GM12865 (cell line): Measurements from ENCODE around the gene LSR.
A peak's percentile ranks its signal among the peaks of the same experiment; 100 is the strongest.

Source experiments
- DNase-seq: peaks from one replicate; pipeline ENCODE4 v3.0.0; 2010; ENCODE audit warnings: low read depth
- H3K4me3 ChIP-seq: 2 replicates; pipeline ENCODE4 v1.5.1; 2011; ENCODE audit warnings: mild to moderate bottlenecking, low read depth, low read length, control low read depth
- TF ChIP-seq, protein P1 (sequence below): IDR thresholded peaks from 2 replicates; pipeline ENCODE4 v1.5.1; 2011; ENCODE audit warnings: low read length, control low read depth, low read depth, inconsistent platforms; ENCODE audit not compliant: insufficient read depth; ENCODE audit errors: missing control alignments

LSR gene

DNA sequence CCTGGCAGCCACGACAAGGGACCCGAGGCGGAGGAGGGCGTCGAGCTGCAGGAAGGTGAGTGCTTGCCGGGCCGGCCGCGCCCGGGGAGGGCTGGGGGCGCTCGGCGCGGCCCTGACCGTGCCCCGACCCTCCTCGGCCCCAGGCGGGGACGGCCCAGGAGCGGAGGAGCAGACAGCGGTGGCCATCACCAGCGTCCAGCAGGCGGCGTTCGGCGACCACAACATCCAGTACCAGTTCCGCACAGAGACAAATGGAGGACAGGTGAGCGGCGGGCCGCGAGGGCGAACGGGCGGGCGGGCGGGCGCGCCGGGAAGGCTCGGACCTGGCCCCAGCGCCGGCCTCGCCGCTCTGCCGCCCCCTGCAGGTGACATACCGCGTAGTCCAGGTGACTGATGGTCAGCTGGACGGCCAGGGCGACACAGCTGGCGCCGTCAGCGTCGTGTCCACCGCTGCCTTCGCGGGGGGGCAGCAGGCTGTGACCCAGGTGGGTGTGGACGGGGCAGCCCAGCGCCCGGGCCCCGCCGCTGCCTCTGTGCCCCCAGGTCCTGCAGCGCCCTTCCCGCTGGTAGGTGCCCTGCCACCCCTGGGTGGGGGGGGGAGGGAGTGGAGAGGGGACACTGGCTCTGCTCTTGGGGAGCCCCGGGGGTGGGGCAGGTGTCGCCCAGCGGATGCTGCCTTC, 20.8 kb downstream of the LSR start:
- TF ChIP-seq, protein P1, sequence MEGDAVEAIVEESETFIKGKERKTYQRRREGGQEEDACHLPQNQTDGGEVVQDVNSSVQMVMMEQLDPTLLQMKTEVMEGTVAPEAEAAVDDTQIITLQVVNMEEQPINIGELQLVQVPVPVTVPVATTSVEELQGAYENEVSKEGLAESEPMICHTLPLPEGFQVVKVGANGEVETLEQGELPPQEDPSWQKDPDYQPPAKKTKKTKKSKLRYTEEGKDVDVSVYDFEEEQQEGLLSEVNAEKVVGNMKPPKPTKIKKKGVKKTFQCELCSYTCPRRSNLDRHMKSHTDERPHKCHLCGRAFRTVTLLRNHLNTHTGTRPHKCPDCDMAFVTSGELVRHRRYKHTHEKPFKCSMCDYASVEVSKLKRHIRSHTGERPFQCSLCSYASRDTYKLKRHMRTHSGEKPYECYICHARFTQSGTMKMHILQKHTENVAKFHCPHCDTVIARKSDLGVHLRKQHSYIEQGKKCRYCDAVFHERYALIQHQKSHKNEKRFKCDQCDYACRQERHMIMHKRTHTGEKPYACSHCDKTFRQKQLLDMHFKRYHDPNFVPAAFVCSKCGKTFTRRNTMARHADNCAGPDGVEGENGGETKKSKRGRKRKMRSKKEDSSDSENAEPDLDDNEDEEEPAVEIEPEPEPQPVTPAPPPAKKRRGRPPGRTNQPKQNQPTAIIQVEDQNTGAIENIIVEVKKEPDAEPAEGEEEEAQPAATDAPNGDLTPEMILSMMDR: peak; percentile 65
- H3K4me3 ChIP-seq: peak overlapping the region; percentile 53
- DNase-seq: peak; percentile 95

DNA sequence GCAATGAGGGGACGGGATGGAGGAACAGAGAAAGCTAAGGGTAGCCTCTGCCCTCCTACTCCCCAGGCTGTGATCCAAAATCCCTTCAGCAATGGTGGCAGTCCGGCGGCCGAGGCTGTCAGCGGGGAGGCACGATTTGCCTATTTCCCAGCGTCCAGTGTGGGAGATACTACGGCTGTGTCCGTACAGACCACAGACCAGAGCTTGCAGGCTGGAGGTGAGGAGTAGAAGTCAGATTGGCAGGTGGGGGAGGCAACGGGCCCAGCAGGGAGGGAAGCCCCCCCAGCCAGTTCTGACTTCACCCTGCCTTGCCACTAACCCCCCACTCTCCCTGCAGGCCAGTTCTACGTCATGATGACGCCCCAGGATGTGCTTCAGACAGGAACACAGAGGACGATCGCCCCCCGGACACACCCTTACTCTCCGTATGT, 21.6 kb downstream of the LSR start:
- TF ChIP-seq, protein P1: no peak
- H3K4me3 ChIP-seq: no peak overlapping the region
- no peak for DNase-seq

DNA sequence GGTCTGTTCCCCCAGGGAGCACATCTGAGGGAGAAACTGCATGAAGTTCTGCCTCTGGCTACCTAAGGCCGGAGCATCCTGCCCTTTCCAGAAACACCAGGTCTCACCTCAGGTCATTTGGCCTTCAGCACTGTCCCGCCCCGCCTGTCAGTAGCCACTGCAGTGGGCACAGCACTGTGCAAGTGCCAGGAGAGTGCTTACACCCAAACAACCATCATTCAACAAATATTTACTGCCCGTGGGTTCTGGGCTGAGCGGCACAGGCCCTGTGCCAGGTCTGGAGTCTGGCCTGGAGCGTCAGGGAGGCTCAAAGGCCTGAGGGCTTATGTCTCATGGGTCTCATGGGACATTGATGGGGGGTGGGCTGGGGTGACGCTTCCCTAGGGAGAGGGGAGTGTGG, 22.7 kb downstream of the LSR start:
- no peak overlapping the region for H3K4me3 ChIP-seq
- DNase-seq: no peak
- TF ChIP-seq, protein P1: no peak

DNA sequence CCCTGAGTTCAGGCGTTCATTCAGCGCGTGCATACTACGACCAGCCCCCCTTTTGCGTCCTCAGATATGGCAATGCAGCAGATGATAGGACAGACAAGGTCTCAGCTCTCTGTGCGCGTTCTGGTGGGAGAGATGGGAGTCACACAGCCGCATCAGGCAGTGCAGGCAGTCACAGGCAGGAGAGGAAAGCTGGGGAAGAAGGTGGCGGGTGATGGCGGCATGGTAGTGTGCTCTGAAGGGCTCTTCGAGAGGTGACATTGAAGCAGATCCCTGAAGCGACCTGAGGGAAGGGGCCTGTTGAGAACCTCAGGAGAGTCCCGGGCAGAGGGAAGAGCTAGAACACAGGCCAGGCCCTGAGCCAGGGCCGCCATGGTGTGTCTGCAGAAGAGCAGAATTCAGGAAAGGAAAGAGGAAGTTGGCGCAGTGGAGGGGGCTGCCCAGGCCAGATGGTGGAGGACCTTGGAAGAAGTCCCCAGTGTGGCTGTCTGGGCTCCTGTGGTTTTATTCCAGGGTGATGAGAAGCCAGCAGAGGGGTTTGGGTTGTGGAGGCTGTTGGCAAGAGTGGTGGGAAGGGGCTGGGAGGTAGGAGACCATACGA, 23.4 kb downstream of the LSR start:
- no peak for DNase-seq
- TF ChIP-seq, protein P1: no peak
- H3K4me3 ChIP-seq: no peak overlapping the region

DNA sequence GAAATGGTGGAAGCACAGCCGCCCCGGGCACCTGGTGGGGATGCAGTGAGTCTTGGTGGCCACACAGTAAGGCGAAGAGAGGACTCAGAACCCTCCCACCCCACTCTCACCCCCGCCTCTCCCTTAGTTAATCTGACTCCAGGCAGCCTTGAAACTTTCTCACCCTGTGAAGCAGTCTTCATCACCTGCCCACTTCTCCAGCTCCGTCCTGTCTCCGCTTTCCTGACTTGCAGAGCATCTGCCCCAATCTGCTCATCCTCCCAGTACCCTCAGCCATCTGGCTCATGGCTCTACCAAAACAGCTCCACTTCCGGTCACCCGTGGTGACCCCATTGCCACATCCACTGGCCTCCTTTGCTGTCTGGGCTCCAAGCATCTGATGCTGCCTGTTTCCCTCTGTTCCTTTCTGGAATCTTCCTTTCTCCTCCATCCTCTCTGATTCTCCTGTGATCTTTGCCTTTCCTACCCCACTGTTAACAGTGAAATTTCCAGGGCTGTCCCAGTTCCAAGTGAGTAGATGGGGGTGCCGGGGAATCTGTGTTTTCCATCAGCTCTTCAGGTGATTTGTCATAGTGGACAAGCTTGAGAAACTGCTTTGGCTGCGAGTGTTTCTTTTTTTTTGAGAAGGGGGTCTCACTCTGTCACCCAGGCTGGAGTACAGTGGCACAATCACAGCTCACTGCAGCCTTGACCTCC, 24.3 kb downstream of the LSR start:
- no peak for DNase-seq
- H3K4me3 ChIP-seq: no peak overlapping the region
- TF ChIP-seq, protein P1: no peak

DNA sequence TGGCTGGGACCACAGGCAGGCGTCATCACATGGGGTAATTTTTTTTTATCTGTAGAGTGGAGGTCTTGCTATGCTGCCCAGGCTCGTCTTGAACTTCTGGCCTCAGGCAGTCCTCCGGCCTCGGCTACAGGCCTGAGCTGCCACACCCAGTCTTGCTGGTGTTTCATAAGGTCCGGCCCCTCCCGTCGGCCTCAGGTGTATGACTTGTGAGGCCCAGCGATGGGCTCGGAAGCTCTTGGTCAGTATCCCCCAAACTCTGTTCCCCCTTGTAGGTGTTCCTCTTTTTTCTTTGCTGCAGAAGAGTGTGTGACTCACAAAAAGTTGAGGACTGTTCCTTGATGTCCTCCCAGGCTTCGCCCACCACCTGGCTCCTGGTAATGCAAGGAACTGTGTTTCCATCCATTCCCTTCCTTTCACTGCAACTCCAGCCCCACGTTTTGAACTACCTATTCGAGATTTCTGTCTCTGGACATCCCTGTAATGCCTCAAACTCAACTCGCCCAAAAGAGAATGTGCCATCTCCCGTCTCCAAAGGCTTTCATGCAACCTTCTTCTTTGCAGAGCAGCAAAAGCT, 25.0 kb downstream of the LSR start:
- TF ChIP-seq, protein P1: no peak
- H3K4me3 ChIP-seq: no peak overlapping the region
- no peak for DNase-seq
